IMR-90 (cell line): ENCODE data around the gene RAB5B. TPM values are rescaled to one million over a fixed set of nuclear protein-coding genes. Genes with fewer than 3 reads are reported as not detected.

Source experiments
- ATAC-seq: fragments of 200-7000 bp; cut with Tn5 transposase; 2 replicates; pipeline ENCODE4 v1.9.1; 2020; ENCODE audit warnings: low read depth, mild to moderate bottlenecking, moderate library complexity
- BruUV-seq: library from RNA; stranded (reverse); fragments of 400-500 nt; replicated peaks from 2 replicates; lab custom pipeline; 2021; lab: Mats Ljungman, UMichigan
- CTCF ChIA-PET: fragments of 300-600 bp; formaldehyde crosslinking; extraction: SDS; loops from one replicate; lab custom pipeline; 2021; ENCODE audit warnings: antibody characterized with exemption; lab: Yijun Ruan, JAX
- POLR2A ChIA-PET: fragments of 300-600 bp; sonication (Branson Sonifier 250); formaldehyde crosslinking; loops from one replicate; lab custom pipeline; 2022; ENCODE audit warnings: antibody characterized with exemption; ENCODE audit not compliant: unreplicated experiment; lab: Charles Lee
- DNase-seq: peaks from one replicate; pipeline ENCODE4 v3.0.0; 2013
- H2AFZ ChIP-seq: replicated peaks from 2 replicates; pipeline ENCODE3; 2013; ENCODE audit warnings: low read length, mild to moderate bottlenecking; ENCODE audit not compliant: poor library complexity
- H2AK5ac ChIP-seq: 2 replicates; pipeline ENCODE4 v1.6.1; 2013; ENCODE audit warnings: low read depth, low read length, inconsistent platforms
- H2AK9ac ChIP-seq: replicated peaks from 2 replicates; pipeline ENCODE3; 2013; ENCODE audit warnings: mild to moderate bottlenecking, low read depth, low read length, moderate library complexity; ENCODE audit not compliant: poor library complexity
- H2BK120ac ChIP-seq: 2 replicates; pipeline ENCODE4 v1.6.1; 2013; ENCODE audit warnings: low read depth, low read length, inconsistent platforms
- H2BK15ac ChIP-seq: 3 replicates; pipeline ENCODE4 v1.6.1; 2013; ENCODE audit warnings: low read depth, low read length, inconsistent platforms
- H2BK20ac ChIP-seq: 2 replicates; pipeline ENCODE4 v1.6.1; 2013; ENCODE audit warnings: low read depth, mild to moderate bottlenecking, inconsistent platforms, low read length, moderate library complexity
- H2BK5ac ChIP-seq: 2 replicates; pipeline ENCODE4 v1.6.1; 2013; ENCODE audit warnings: mild to moderate bottlenecking, low read depth, low read length, inconsistent platforms; ENCODE audit not compliant: poor library complexity, severe bottlenecking
- H3K14ac ChIP-seq: replicated peaks from 2 replicates; pipeline ENCODE4 v1.6.1; 2013; ENCODE audit warnings: low read depth, low read length, inconsistent platforms
- H3K18ac ChIP-seq: 2 replicates; pipeline ENCODE4 v1.6.1; 2013; ENCODE audit warnings: low read depth, low read length, control low read depth
- H3K23ac ChIP-seq: 2 replicates; pipeline ENCODE4 v1.6.1; 2013; ENCODE audit warnings: low read depth, low read length, inconsistent platforms
- H3K27ac ChIP-seq: 2 replicates; pipeline ENCODE4 v1.5.1; 2013; ENCODE audit warnings: mild to moderate bottlenecking, control low read depth, low read length; ENCODE audit not compliant: insufficient read depth
- H3K27me3 ChIP-seq: 2 replicates; pipeline ENCODE4 v1.6.1; 2013; ENCODE audit warnings: low read length; ENCODE audit not compliant: control insufficient read depth, insufficient read depth
- H3K36me3 ChIP-seq: 2 replicates; pipeline ENCODE4 v1.6.1; 2013; ENCODE audit warnings: low read length, mixed read lengths; ENCODE audit not compliant: control insufficient read depth, insufficient read depth
- H3K4ac ChIP-seq: 2 replicates; pipeline ENCODE4 v1.6.1; 2013; ENCODE audit warnings: low read depth, low read length, inconsistent platforms
- H3K4me1 ChIP-seq: 2 replicates; pipeline ENCODE4 v1.6.1; 2013; ENCODE audit warnings: low read length, mixed read lengths; ENCODE audit not compliant: control insufficient read depth, insufficient read depth
- H3K4me2 ChIP-seq: 2 replicates; pipeline ENCODE4 v1.6.1; 2013; ENCODE audit warnings: low read depth, mild to moderate bottlenecking, control low read depth, low read length, moderate library complexity
- H3K4me3 ChIP-seq: 2 replicates; pipeline ENCODE4 v1.5.1; 2013; ENCODE audit warnings: low read depth, mild to moderate bottlenecking, control low read depth, low read length, moderate library complexity; ENCODE audit not compliant: insufficient read depth
- H3K56ac ChIP-seq: 2 replicates; pipeline ENCODE4 v1.6.1; 2013; ENCODE audit warnings: low read length, inconsistent platforms; ENCODE audit not compliant: insufficient read depth; ENCODE audit errors: extremely low read depth
- H3K79me1 ChIP-seq, 2 experiments: 2 replicates each; pipeline ENCODE4 v1.6.1; 2013; ENCODE audit warnings: low read length in 2 of 2, inconsistent platforms in 1 of 2, low read depth in 1 of 2
- H3K9ac ChIP-seq: 2 replicates; pipeline ENCODE4 v1.6.1; 2013; ENCODE audit warnings: low read depth, low read length, control low read depth
- H3K9me1 ChIP-seq: 2 replicates; pipeline ENCODE4 v1.6.1; 2013; ENCODE audit warnings: low read length, inconsistent platforms; ENCODE audit not compliant: insufficient read depth
- H3K9me3 ChIP-seq: 2 replicates; pipeline ENCODE4 v1.6.1; 2013; ENCODE audit warnings: low read length; ENCODE audit not compliant: control insufficient read depth, insufficient read depth
- H4K20me1 ChIP-seq: 2 replicates; pipeline ENCODE4 v1.6.1; 2013; ENCODE audit warnings: low read length, inconsistent platforms; ENCODE audit not compliant: insufficient read depth
- H4K5ac ChIP-seq: 2 replicates; pipeline ENCODE4 v1.6.1; 2013; ENCODE audit warnings: mild to moderate bottlenecking, low read depth, low read length, control low read depth
- H4K8ac ChIP-seq, 2 experiments: 2 replicates each; pipeline ENCODE4 v1.6.1; 2013; ENCODE audit warnings: low read depth in 2 of 2, low read length in 2 of 2, control low read depth in 1 of 2, inconsistent platforms in 1 of 2
- H4K91ac ChIP-seq: 2 replicates; pipeline ENCODE4 v1.6.1; 2013; ENCODE audit warnings: low read depth, low read length, inconsistent platforms; ENCODE audit not compliant: insufficient read depth
- CEBPB ChIP-seq: IDR thresholded peaks from 2 replicates; pipeline ENCODE4 v1.6.1; 2012; ENCODE audit warnings: low read depth, low read length, improper control_type of control experiment
- ELK1 ChIP-seq: fragments of 150-350 bp; IDR thresholded peaks from 2 replicates; pipeline ENCODE4 v1.6.1; 2016; ENCODE audit warnings: low read depth, mild to moderate bottlenecking, low read length, moderate library complexity, borderline replicate concordance
- FOS ChIP-seq: fragments of 150-350 bp; IDR thresholded peaks from 2 replicates; pipeline ENCODE4 v1.6.1; 2016; ENCODE audit warnings: low read depth, low read length
- MAFK ChIP-seq: IDR thresholded peaks from 2 replicates; pipeline ENCODE4 v1.6.1; 2012; ENCODE audit warnings: low read depth, low read length, improper control_type of control experiment
- MXI1 ChIP-seq: IDR thresholded peaks from 2 replicates; pipeline ENCODE4 v1.6.1; 2012; ENCODE audit warnings: low read depth, mild to moderate bottlenecking, low read length, moderate library complexity, borderline replicate concordance
- POLR2A ChIP-seq: IDR thresholded peaks from 2 replicates; pipeline ENCODE4 v1.6.1; 2012; ENCODE audit warnings: mild to moderate bottlenecking, low read depth, low read length
- RAD21 ChIP-seq: IDR thresholded peaks from 2 replicates; pipeline ENCODE4 v1.6.1; 2012; ENCODE audit warnings: low read length, improper control_type of control experiment
- RCOR1 ChIP-seq: IDR thresholded peaks from 2 replicates; pipeline ENCODE4 v1.6.1; 2012; ENCODE audit warnings: mild to moderate bottlenecking, low read length, improper control_type of control experiment; ENCODE audit not compliant: insufficient replicate concordance
- RFX5 ChIP-seq: IDR thresholded peaks from 2 replicates; pipeline ENCODE4 v1.8.0; 2012; ENCODE audit warnings: low read depth, mild to moderate bottlenecking, low read length, moderate library complexity
- SMC3 ChIP-seq: fragments of 150-350 bp; IDR thresholded peaks from 2 replicates; pipeline ENCODE4 v1.6.1; 2016; ENCODE audit warnings: low read depth, mild to moderate bottlenecking, antibody characterized with exemption, low read length, moderate library complexity
- WGBS, 2 experiments: methylation state at CpG; one replicate each; pipeline versions ENCODE4 v1.1.5 to v1.1.7; 2013; ENCODE audit warnings: missing lambda C conversion rate in 2 of 2; ENCODE audit not compliant: insufficient read length in 1 of 2; ENCODE audit errors: extremely low coverage in 2 of 2; 5-methylcytosine and 5-hydroxymethylcytosine counted together
- dilution Hi-C: fragments of 300-500 bp; cut with HindIII; formaldehyde crosslinking; loops from one replicate; pipeline ENCODE4 v1.14.3; 2018; ENCODE audit warnings: low sequenced_read_pairs; ENCODE audit not compliant: unreplicated experiment
- in situ Hi-C: fragments of 300-500 bp; cut with MboI; formaldehyde crosslinking; loops from 3 replicates; pipeline ENCODE4 v1.14.3; 2019; ENCODE audit warnings: low sequenced_read_pairs, inconsistent platforms, mixed read lengths
- intact Hi-C: fragments of 100-400 bp; cut with micrococcal nuclease; formaldehyde crosslinking; loops from 2 replicates; pipeline ENCODE4 v1.10.0; 2022
- polyA plus RNA-seq, 3 experiments: library from polyadenylated mRNA; depleted of rRNA; stranded (reverse); fragments of >200 nt; gene quantifications; 2 replicates each; pipeline ENCODE4 v1.2.3, GENCODE V29; 2012; ENCODE audit warnings: low replicate concordance in 1 of 3
- total RNA-seq: library from RNA; depleted of rRNA; stranded (reverse); fragments of >200 nt; gene quantifications from 2 replicates; pipeline ENCODE4 v1.2.3, GENCODE V29; 2012
- TF ChIP-seq, protein P1 (sequence below): fragments of 150-350 bp; IDR thresholded peaks from 2 replicates; pipeline ENCODE4 v1.6.1; 2017; ENCODE audit warnings: mild to moderate bottlenecking, antibody characterized with exemption, low read length, low read depth
- TF ChIP-seq, protein P2 (sequence below): conservative IDR thresholded peaks from 2 replicates; pipeline ENCODE4 v1.5.1; 2012; ENCODE audit warnings: mild to moderate bottlenecking, low read depth, low read length, improper control_type of control experiment

RAB5B gene
- total and polyA plus RNA-seq, 2 of the 4 experiments (the other 2 are of a cell fraction), result 56.5 to 99.2 TPM

DNA sequence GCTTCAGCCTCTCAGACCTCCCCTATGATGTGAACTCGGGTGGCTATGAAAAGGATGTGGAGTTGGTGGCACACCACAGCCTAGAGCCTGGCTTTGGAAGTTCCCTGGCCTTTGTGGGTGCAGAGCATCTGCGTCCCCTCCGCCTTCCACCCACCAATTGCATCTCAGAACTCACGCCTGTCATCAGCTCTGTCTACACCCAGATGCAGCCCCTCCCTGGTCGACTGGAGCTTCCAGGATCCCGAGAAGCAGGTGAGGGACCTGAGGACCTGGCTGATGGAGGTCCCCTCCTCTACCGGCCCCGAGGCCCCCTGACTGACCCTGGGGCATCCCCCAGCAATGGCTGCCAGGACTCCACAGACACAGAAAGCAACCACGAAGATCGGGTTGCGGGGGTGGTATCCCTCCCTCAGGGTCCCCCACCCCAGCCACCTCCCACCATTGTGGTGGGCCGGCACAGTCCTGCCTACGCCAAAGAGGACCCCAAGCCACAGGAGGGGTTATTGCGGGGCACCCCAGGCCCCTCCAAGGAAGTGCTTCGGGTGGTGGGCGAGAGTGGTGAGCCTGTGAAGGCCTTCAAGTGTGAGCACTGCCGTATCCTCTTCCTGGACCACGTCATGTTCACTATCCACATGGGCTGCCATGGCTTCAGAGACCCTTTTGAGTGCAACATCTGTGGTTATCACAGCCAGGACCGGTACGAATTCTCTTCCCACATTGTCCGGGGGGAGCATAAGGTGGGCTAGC is 60.9 kb downstream of the RAB5B start:
- Histone ChIP-seq H3K18ac (no peak overlapping the region), H3K23ac (no peak overlapping the region), H4K8ac (no peak overlapping the region), H4K5ac (no peak overlapping the region), H2BK20ac (no peak overlapping the region), H2BK5ac (no peak overlapping the region), H2BK120ac (no peak overlapping the region), H3K9me3 (no peaks in the 10 kb centered on the region), H3K36me3 (peaks cover 32% of the 10 kb centered on the region), H3K9me1 (no peaks in the 10 kb centered on the region), H3K79me1 (no peaks in the 10 kb centered on the region), H2AFZ (no peak overlapping the region), H3K4me2 (no peak overlapping the region), H2AK5ac (no peak overlapping the region), H4K91ac (no peak overlapping the region), H2AK9ac (no peak overlapping the region), H2BK15ac (no peak overlapping the region), H4K20me1 (no peaks in the 10 kb centered on the region), H3K27me3 (no peaks in the 10 kb centered on the region), H3K9ac (no peak overlapping the region), H3K4me1 (no peaks in the 10 kb centered on the region), H3K14ac (no peak overlapping the region), H3K4me3 (no peak overlapping the region), H3K27ac (no peak overlapping the region), H3K4ac (no peak overlapping the region), H3K56ac (no peak overlapping the region)
- in situ Hi-C loops, result loop anchor here (5.0 kb wide), 1 partner anchor 37 kb away; the partner anchor contains the start of gene SUOX
- DNase-seq (no peak), ATAC-seq (no peak)
- 100% methylated on average over 3 of the region's 21 CpGs; no CpG with 5 or more reads in 1 of the 2 experiments for WGBS, 2 experiments
- dilution Hi-C loops, result no loop called here
- POLR2A ChIA-PET, result no interaction called here
- intact Hi-C loops, result no loop called here
- TF ChIP-seq RCOR1 (no peak), MAFK (no peak), SMC3 (no peak), CEBPB (no peak), MXI1 (no peak), ELK1 (no peak), FOS (no peak), POLR2A (no peak), RFX5 (no peak), RAD21 (no peak)
- TF ChIP-seq, protein P1, sequence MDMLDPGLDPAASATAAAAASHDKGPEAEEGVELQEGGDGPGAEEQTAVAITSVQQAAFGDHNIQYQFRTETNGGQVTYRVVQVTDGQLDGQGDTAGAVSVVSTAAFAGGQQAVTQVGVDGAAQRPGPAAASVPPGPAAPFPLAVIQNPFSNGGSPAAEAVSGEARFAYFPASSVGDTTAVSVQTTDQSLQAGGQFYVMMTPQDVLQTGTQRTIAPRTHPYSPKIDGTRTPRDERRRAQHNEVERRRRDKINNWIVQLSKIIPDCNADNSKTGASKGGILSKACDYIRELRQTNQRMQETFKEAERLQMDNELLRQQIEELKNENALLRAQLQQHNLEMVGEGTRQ, result no peak
- TF ChIP-seq, protein P2, sequence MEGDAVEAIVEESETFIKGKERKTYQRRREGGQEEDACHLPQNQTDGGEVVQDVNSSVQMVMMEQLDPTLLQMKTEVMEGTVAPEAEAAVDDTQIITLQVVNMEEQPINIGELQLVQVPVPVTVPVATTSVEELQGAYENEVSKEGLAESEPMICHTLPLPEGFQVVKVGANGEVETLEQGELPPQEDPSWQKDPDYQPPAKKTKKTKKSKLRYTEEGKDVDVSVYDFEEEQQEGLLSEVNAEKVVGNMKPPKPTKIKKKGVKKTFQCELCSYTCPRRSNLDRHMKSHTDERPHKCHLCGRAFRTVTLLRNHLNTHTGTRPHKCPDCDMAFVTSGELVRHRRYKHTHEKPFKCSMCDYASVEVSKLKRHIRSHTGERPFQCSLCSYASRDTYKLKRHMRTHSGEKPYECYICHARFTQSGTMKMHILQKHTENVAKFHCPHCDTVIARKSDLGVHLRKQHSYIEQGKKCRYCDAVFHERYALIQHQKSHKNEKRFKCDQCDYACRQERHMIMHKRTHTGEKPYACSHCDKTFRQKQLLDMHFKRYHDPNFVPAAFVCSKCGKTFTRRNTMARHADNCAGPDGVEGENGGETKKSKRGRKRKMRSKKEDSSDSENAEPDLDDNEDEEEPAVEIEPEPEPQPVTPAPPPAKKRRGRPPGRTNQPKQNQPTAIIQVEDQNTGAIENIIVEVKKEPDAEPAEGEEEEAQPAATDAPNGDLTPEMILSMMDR, result no peak
- CTCF ChIA-PET, result no interaction called here
- no TSS peak for BruUV-seq
